Kidney (tissue), 14 donors: ENCODE measurements around the gene PLEKHS1. TPM values are rescaled to one million over a fixed set of nuclear protein-coding genes. Genes with fewer than 3 reads are reported as not detected.

ENCODE experiments used
- DNase-seq, 5 donors: peaks; one replicate each; pipeline ENCODE4 v3.0.0-alpha.2; 2013 to 2020
- FAIRE-seq: peaks from 2 replicates; lab custom pipeline; 2012; peaks lifted over from hg19 to GRCh38; lab: Jason Lieb, UNC
- H3K27ac ChIP-seq, 2 donors: one replicate each; pipeline ENCODE4 v1.7.0; 2013; ENCODE audit warnings: low read depth in 2 of 2, low read length in 2 of 2, inconsistent platforms in 1 of 2
- H3K27me3 ChIP-seq: one replicate; pipeline ENCODE4 v1.7.1; 2013; ENCODE audit warnings: low read length, inconsistent platforms; ENCODE audit not compliant: control insufficient read depth, insufficient read depth
- H3K36me3 ChIP-seq, 3 donors: one replicate each; pipeline versions ENCODE4 v1.7.0 to v1.7.1; 2013; ENCODE audit warnings: low read length in 3 of 3, control low read depth in 1 of 3, inconsistent platforms in 1 of 3; ENCODE audit not compliant: insufficient read depth in 3 of 3, control insufficient read depth in 2 of 3
- H3K4me1 ChIP-seq, 3 donors: one replicate each; pipeline versions ENCODE4 v1.7.0 to v1.7.1; 2013; ENCODE audit warnings: low read length in 3 of 3, inconsistent platforms in 1 of 3, low read depth in 1 of 3; ENCODE audit not compliant: control insufficient read depth in 2 of 3, insufficient read depth in 2 of 3
- H3K4me3 ChIP-seq, 3 donors: one replicate each; pipeline versions ENCODE4 v1.7.0 to v1.8.1; 2013; ENCODE audit warnings: low read length in 3 of 3, control low read depth in 1 of 3, inconsistent platforms in 1 of 3
- H3K9ac ChIP-seq, 3 donors: one replicate each; pipeline versions ENCODE4 v1.7.0 to v1.7.1; 2013; ENCODE audit warnings: low read length in 3 of 3, control low read depth in 1 of 3, inconsistent platforms in 1 of 3
- H3K9me3 ChIP-seq, 3 donors: one replicate each; pipeline versions ENCODE4 v1.7.0 to v1.7.1; 2013; ENCODE audit warnings: low read length in 3 of 3, control low read depth in 1 of 3, inconsistent platforms in 1 of 3; ENCODE audit not compliant: control insufficient read depth in 2 of 3, insufficient read depth in 1 of 3
- intact Hi-C: fragments of 100-400 bp; cut with DNase I; formaldehyde crosslinking; loops from one replicate; pipeline ENCODE4 v1.11.1; 2022
- polyA plus RNA-seq: library from polyadenylated mRNA; stranded (reverse); fragments of 350-450 nt; fragmentation: Illumina TruSeq; extraction: RNeasy Lipid Tissue Mini Kit (QIAGEN cat#74804); gene quantifications from one replicate; pipeline ENCODE4 v1.2.3, GENCODE V29; 2014; ENCODE audit warnings: low read depth, low replicate concordance; ENCODE audit not compliant: insufficient read depth
- total RNA-seq: library from RNA; stranded (reverse); fragmentation: NEBNext Ultra II Directional; extraction: Animal tissue kit (Norgen Biotek cat#: 25700); gene quantifications from one replicate; pipeline ENCODE4 v1.2.1, GENCODE V29; 2021
- TF ChIP-seq, protein P1 (sequence below): IDR thresholded peaks from 3 replicates; pipeline ENCODE4 v1.5.1; 2012; ENCODE audit warnings: mild to moderate bottlenecking, moderate library complexity, borderline replicate concordance; ENCODE audit not compliant: insufficient read depth; ENCODE audit errors: extremely low read depth
- donor health status: control.
- donor health status: control.
- donor health status: control.
- donor health status: control.
- donor health status: control.
- donor health status: DM: yes; HTN: yes; CAD: no.
- donor health status: Normal renal cell carcinoma (clear cell type).

The PLEKHS1 gene
- total and polyA plus RNA-seq, 2 donors from 2014 or later: 0.17 to 0.41 TPM

DNA sequence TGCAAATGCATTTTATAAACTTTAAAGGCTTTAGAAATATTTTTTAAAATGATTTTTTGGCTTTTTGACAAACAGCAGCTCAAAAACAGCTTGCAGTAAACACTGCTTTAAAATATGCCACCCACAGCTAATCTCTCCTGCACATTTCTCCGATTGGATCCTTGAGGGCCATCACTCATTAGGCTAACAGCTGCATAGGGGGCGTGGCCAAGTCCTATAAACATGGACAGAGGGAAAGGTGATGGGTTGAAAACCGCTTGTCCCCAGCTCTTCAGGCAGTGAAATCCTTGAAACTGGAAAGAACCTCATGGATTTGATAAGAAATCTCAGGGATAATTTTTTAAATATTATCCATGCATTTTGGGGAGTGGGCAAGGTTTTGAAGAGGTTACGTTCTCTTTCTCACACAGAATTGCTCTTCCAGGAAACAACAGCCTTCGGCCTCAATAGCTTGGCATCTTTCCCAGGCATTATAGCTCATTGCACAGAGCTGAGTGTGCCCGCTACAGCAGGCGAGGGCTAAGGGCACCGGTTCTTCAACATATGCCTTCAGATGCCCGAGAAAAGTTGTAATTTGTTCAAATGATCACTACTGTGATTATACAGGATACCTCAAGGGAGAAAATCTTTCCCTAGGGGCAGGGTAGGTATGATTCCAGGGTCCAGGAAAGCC lies 1.7 kb downstream of the PLEKHS1 start:
- Histone ChIP-seq H3K36me3 (no peaks in the 10 kb centered on the region), H3K27ac (no peak overlapping the region), H3K9ac (no peak overlapping the region), H3K4me1 (no peaks in the 10 kb centered on the region), H3K27me3 (no peaks in the 10 kb centered on the region), H3K4me3 (no peak overlapping the region), H3K9me3 (no peaks in the 10 kb centered on the region)
- TF ChIP-seq, protein P1, sequence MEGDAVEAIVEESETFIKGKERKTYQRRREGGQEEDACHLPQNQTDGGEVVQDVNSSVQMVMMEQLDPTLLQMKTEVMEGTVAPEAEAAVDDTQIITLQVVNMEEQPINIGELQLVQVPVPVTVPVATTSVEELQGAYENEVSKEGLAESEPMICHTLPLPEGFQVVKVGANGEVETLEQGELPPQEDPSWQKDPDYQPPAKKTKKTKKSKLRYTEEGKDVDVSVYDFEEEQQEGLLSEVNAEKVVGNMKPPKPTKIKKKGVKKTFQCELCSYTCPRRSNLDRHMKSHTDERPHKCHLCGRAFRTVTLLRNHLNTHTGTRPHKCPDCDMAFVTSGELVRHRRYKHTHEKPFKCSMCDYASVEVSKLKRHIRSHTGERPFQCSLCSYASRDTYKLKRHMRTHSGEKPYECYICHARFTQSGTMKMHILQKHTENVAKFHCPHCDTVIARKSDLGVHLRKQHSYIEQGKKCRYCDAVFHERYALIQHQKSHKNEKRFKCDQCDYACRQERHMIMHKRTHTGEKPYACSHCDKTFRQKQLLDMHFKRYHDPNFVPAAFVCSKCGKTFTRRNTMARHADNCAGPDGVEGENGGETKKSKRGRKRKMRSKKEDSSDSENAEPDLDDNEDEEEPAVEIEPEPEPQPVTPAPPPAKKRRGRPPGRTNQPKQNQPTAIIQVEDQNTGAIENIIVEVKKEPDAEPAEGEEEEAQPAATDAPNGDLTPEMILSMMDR: no peak
- FAIRE-seq (no peak), DNase-seq (peak in 1 of 5 donors; percentile 5)
- intact Hi-C loops: no loop called here

DNA sequence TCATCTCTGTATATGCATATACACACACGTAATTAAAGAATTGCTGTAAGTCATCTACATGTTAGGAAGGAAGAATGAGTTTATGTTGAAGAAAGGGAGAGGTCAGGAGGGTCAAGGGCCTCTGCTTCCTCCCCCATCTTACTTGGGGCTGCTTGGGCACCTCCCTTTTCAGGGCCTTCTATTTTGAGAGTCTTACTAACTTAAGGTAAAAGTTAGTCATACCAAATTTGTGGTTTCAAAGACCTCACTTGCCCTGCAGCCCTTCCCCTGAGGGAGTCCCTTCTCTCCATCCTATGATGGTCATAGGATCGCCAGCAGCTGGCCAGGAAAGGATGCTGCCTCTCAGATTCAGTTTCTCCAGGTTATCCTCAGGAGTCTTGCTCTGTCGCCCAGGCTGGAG lies 2.6 kb downstream of the PLEKHS1 start:
- intact Hi-C loops: no loop called here
- Histone ChIP-seq H3K27ac (no peak overlapping the region), H3K9ac (no peak overlapping the region), H3K27me3 (no peaks in the 10 kb centered on the region), H3K4me3 (no peak overlapping the region), H3K4me1 (no peaks in the 10 kb centered on the region), H3K36me3 (no peaks in the 10 kb centered on the region), H3K9me3 (no peaks in the 10 kb centered on the region)
- DNase-seq (no peak), FAIRE-seq (no peak)
- TF ChIP-seq, protein P1: no peak

DNA sequence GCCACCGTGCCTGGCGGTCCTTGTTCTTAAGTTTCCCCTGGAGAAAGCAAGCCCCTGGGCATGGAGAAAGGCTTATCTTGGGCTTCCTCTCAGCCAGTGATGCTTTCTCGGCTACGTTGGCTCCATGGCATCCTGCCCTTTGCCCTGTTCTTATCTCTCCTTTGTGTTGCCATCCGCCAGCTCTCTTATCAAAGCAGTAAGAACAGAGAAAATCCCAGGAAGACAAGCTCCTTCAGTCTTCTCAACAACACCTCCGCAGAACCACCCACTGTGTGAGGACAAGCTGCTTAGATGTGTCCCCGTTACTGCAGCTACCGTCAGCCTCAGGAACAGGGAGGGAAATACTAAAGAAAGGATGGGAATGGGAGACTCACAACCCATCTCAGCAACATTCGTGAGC lies 3.3 kb downstream of the PLEKHS1 start:
- intact Hi-C loops: no loop called here
- Histone ChIP-seq H3K4me1 (no peaks in the 10 kb centered on the region), H3K9me3 (no peaks in the 10 kb centered on the region), H3K9ac (no peak overlapping the region), H3K27ac (no peak overlapping the region), H3K4me3 (no peak overlapping the region), H3K36me3 (no peaks in the 10 kb centered on the region), H3K27me3 (no peaks in the 10 kb centered on the region)
- FAIRE-seq (no peak), DNase-seq (no peak)
- TF ChIP-seq, protein P1: no peak
